ENCODE results near the gene SFXN2.

- TF ChIP-seq, protein P1, sequence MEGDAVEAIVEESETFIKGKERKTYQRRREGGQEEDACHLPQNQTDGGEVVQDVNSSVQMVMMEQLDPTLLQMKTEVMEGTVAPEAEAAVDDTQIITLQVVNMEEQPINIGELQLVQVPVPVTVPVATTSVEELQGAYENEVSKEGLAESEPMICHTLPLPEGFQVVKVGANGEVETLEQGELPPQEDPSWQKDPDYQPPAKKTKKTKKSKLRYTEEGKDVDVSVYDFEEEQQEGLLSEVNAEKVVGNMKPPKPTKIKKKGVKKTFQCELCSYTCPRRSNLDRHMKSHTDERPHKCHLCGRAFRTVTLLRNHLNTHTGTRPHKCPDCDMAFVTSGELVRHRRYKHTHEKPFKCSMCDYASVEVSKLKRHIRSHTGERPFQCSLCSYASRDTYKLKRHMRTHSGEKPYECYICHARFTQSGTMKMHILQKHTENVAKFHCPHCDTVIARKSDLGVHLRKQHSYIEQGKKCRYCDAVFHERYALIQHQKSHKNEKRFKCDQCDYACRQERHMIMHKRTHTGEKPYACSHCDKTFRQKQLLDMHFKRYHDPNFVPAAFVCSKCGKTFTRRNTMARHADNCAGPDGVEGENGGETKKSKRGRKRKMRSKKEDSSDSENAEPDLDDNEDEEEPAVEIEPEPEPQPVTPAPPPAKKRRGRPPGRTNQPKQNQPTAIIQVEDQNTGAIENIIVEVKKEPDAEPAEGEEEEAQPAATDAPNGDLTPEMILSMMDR (IDR thresholded peaks at IDR 0.05), result no peak
- no peak for TF ChIP-seq JUNB (IDR thresholded peaks at IDR 0.05)
- TF ChIP-seq NR3C1 (IDR thresholded peaks at IDR 0.05), result no peak
- no peak for TF ChIP-seq REST (IDR thresholded peaks at IDR 0.05)
- TF ChIP-seq TP53 (CRISPR knock-in tag; IDR thresholded peaks at IDR 0.05), result no peak
These were observed 8.9 kb upstream of the SFXN2 start for GRCh38 chr10:102705531-102705930.
